ENCODE data around the gene CYCS.
A peak's percentile ranks its signal among the peaks of the same experiment; 100 is the strongest.

Gene CYCS

DNA sequence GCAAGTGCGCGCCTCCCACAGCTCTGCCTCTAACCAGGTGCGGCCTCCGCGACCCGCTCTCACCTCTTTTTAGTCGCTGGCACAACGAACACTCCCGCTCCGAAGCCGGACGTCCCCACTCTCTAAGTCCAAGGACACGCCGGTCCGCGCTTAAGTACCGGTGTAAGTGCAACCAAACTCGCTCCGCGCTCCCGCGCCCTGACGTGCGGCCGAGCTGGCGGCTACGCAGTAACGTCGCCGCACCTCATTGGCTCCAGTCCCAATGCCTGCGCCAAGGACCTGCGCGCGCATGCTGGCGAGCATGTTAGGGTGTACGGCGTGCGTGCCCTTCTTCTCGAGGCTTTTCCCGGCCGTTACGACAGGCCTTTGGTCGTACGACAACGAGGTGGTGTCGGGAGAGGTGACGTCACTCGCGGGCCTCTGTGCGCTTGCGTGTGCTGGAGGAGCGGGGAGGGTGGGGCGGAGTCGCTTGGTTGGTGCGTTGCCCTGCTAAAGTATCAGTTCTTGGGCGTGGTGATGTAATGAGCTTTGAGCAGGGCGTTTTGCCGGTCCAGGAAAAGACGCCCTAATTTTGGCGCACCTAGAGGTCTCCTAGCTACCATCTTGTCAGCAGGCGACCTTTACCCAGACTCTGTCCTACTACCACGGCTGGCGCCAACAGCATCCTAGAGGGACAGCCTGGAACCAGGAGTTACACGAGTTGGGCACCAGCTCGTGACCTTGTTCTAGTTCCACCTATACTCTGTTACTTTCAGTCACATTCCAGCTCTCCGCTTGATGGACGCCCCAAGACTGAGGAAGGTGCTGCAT, at the start of gene CYCS:
Gene CYCS (minus strand): TSS at position 124 of the 810 bp plus-strand sequence. CDS start 1,141 bp downstream, outside the sequence.
- DNase-seq (ENCODE audit: low spot score): peak; percentile 100

DNA sequence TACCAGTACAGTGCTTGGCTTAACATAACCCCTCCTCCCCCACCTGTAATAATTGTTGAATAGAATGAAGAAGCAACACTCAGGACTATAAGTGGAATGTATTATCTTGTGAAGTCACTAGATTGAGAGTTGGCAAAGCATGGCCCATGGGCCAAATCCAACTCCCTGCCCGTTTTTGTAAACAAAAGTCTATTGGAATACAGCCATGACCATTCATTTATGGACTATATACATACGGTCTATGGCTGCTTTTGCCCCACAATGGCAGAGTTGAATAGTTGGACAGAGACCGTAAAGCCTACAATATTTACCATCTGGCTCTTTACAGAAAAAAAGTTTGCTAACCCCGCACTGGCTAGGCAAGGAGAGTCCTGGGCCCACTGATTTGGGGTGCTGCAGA, 48.1 kb upstream of the CYCS start:
- DNase-seq (ENCODE audit: low spot score): no peak

DNA sequence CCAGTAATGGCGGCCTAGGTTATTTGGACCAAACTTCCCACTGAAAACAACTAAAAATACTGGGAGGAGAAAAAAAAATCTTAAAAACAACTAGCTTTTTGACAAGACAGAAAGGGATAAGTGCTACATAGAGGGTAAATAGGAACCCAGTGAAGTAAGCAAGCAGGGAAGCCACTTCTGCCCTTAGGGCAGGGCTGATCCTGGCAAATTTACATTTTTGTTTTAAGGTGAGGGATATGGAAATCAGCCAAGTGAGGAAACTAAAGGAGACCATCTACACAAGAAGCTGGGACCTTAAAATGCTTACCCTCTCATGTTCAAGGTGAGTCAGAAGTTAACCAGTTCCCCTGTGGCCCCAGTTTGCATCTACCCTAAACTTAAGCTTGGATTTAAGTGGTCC, 46.5 kb upstream of the CYCS start:
- no peak for DNase-seq (ENCODE audit: low spot score)

DNA sequence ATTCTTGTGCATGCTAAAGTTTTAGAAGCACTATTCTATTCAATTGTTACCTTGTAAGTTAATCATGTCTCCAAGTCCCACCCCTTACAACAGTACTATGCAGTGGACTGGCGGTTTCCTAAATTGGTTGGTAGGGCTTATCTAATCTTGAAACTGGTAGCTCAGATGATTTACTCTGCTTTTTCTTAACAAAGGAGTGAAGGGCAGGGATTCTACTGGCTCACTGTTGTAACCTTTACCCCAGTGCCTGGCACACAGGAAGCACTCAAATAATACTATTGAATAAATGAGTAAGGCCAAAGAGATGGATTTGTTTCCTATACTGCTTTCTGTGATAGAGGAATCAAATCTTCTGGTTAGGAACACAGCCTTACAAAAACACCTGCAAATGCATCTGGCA, 46.0 kb upstream of the CYCS start:
- no peak for DNase-seq (ENCODE audit: low spot score)

DNA sequence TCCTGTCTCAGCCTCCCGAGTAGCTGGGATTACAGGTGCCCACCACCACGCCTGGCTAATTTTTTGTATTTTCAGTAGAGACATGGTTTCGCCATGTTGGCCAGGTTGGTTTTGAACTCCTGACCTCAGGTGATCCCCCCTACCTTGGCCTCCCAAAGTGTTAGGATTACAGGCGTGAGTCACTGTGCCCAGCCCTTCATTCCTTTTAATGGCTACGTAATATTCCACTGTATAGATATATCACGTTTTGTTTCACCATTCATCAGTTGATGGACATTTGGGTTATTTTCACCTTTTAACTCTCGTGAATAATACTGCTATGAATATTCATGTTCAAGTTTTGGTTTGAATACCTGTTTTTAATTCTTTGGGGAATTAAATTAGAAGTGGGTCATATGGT, 44.6 kb upstream of the CYCS start:
- no peak for DNase-seq (ENCODE audit: low spot score)

DNA sequence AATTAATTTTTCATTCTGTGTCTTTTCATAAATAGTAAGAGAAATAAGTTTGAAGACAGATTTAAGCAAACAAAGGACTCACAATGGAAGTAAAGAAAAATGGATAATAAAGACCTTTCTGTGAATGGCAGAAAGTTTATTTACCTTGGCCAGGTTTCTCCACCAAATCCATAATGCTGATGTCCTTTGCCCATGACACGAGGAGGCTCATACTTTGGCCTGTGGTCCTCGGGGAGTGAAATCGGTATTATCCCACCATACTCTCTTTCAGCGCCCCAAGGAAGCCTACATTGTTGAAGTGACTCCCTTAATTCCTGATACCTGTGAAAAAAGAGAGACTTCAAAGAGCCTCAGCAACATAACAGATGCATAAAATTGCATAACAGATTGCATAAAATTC, 43.1 kb upstream of the CYCS start:
- DNase-seq (ENCODE audit: low spot score): no peak

DNA sequence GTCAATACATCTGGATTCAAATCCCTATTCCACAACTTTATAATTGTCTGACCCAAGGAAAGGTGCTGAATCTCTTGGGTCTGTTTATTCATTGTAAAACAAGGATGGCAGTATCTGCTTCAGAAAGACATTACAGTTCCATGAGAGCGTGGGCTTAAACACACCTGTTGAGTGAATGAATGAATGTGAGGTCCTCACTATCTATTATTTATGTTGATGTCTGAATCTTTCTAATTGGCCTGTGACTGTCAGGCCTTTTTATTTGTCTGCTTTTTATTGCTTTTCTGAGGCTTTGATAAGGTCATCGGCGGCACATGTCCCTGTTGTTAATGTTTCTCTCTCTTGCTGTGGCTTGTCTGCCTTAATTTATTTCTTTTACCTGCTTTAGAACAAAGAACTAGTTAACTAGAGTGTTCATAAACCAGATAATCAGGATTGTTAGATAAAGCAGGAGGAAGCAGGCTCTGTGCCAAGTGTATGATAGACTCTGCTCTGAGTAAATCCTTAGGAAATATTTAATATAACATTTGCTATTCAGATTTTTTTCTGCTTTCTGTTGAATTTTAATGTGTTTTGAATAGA, 42.3 kb upstream of the CYCS start:
- DNase-seq (ENCODE audit: low spot score): no peak

DNA sequence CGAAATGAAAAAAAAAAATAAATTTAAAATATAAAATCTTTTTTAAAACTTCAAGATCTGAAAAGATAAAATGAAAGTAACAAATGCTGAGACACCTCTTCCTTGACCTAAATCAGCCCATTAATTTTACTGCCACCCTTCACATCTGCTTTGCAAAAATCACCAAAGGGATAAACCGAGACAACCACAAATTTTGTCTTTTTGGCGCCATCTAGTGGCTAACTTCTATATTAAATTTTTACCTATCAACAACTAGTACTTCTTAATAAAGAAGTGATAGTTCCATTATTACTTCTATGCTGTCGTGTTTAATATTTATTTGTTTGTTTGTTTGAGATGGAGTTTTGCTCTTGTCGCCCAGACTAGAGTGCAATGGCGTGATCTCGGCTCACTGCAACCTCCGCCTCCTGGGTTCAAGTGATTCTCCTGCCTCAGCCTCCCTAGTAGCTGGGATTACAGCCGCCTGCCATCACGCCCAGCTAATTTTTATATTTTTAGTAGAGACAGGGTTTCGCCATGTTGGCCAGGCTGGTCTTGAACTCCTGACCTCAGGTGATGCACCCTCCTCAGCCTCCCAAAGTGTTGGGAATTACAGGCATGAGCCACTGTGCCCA, 35.0 kb upstream of the CYCS start:
- peak; percentile 56 for DNase-seq (ENCODE audit: low spot score)

DNA sequence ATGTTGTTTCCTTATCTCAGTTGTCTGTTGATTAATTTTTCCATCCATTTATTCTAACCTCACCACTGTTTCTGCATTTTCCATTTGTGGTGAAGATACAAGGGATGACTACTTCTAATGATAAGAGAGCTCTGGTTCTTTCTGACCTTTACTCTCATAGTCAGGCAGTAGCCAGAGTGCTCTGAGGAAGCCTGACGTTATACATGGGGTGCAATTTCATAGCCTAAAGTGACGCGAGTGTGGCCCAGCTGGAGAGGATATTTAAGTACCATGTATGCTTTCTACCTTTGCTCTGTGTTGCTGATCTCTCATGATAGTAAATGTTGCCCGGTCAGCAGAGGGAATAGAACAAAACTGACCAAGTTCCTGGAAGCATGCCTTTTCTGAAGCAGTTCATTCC, 33.9 kb upstream of the CYCS start:
- DNase-seq (ENCODE audit: low spot score): no peak

DNA sequence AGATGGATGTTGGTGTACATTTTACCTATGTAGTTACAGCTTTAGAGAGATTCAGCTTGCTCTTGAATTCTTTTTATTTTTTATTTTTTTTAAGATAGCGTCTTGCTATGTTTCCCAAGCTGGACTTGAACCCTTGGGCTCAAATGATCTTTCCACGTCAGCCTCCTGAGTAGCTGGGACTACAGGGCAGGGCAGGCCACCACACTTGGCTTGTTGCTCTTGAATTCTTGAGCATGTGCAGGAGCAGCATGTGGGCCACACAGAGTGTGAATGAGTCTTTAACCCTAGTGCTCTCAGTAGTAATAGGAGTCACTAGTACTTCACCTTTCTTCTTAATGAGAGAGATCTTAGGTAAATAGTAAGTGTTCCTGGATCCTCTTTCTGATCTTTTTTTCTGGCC, 26.7 kb upstream of the CYCS start:
- no peak for DNase-seq (ENCODE audit: low spot score)

DNA sequence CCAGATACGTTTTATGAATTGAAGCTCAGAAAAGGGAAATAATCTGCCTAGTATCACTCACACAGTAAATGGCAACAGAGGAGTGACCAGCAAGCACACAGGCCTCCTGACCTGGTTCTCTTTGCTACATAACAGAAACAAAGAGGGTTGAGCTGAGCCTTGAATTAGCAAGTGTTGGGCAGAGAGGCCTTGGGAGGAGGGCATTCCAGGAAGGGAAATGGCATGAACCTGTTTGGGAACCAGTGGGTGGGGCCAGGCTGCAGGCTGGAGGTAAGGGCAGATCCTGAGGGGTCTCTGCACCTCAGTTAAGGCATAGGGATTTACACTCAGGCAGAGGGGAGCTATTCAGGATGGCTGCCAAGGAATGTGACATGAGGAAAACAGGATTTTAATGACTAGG, 24.8 kb upstream of the CYCS start:
- DNase-seq (ENCODE audit: low spot score): no peak

DNA sequence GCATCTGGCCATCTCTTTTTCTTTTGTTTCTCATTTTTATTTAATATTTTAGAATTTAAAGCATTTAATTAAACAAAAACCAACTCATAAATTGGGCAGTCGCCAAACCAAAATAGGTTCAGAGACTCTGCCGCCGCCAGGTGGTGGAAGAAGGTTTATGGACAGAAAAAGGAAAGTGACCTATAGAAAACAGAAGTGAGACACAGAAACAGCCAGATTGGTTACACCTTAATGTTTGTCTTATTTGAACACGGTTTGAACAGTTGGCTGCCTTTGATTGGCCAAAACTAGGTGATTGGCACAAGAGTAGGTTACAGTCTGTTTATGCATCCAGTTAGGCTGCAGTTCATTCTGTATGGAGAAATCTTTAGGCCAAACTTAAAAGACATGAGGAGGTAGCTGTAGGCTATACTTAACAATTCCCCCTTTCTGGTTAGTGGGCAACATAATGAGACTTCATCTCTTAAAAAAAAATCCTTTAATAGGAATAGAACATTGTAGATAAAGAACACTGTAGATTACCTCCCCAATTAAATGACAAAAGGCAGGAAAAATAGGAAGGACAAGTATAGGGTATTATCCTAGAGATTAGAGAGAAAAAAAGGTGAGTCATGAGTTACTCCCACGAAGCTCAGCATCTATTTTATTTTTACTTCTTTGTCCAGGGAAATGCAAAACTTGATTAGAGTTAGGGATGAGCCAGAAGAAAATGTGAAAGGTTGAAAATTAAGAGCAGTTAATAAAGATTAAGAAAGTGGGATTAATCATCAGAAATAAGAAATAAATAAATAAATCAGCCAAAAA, 23.9 kb upstream of the CYCS start:
- DNase-seq (ENCODE audit: low spot score): no peak

DNA sequence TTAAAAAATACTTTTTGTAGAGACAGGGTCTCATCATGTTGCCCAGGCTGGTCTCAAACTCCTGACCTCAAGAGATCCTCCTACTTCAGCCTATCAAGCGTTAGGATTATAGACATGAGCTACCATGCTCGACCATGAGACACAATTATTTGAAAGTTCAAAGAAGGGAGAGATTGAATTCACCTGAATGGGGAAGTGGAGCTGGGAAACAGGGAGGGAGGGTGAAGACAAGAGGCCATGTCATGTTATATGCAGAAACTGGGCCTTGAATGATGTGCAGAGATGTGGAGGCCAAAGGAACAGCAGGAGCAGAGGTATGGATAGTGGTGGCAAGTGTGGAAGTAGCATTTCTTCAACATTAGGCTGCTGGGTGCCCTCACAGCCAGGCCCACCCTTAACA, 18.7 kb upstream of the CYCS start:
- no peak for DNase-seq (ENCODE audit: low spot score)

DNA sequence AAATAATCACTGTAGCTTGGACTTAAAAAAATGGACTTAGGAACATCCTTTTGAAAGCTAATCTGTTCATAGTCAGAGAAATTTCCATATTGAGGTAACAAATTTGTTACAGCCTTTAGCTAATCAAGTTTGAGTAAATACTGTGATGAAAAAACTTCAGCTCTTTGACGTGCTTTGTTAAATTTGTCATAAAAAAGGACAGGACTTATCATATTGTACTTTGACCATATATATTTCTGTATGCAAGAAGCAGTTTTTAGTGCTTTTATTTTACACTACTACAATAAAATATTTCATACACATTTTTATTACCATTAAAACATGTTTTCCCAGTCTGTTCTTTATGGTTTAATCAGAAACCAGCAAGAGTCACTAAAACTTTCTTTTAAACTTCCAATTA, 14.5 kb upstream of the CYCS start:
- DNase-seq (ENCODE audit: low spot score): no peak

DNA sequence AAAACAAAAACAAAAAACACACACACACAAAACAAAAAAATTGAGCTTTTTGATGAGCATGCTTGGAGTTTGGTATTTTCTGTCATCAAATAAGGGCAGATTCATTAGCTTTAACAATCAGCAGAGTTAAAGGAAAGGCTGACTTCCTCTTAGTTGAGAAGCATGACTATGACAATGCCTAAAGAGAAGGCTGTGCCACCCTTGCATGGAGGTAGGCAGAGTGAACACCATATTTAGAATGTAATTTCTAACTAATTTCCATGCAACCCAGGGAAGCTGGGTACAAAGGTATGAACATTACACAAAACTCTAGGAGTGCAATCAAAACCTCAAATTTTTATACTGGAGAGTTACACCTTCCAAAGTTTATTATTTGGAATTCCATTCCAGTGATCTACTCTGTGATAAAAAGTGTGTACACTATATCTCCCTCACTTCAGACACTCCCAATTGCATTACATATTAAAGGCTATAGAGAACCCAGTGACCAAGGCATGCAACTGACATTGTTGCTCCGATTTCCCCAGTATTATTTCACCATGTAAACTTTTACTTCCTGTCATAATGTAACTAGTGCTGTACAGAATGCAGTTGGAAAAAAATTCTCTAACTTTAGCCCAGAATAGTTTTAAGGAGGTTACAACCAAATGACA, 9.4 kb upstream of the CYCS start:
- no peak for DNase-seq (ENCODE audit: low spot score)

DNA sequence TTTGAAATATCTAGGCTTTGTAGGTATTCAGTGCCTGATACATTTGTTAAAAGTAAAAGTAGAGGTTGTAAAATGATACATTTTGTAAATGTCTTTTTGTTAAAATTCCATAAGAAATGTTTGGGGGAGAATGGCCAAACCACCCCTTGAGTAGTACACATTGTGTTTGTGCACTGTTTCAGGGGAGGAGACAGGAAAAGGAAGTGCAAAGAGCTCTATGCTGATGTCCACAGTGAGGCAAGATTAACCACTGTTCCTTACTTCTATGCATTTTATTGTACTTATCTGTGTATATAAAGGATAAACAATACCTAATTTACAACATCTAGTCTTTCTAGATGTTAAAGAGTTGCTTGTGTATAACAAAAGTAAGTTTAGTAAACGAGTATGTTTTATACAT, 7.4 kb upstream of the CYCS start:
- DNase-seq (ENCODE audit: low spot score): no peak

DNA sequence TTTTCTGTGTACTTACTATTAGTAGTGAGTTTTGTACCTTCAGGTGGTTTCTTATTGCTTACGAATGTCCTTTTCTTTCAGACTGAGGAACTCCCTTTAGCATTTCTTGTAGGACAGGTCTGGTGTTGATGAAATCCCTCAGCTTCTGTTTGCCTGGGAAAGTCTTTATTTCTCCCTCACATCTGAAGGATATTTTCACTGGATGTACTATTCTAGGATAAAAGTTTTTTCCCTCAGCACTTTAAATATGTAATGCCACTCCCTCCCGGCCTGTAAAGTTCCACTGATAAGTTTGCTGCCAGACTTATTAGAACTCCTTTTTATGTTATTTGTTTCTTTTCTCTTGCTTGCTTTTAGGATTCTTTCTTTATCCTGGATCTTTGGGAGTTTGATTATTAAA, 1.7 kb upstream of the CYCS start:
- DNase-seq (ENCODE audit: low spot score): no peak

DNA sequence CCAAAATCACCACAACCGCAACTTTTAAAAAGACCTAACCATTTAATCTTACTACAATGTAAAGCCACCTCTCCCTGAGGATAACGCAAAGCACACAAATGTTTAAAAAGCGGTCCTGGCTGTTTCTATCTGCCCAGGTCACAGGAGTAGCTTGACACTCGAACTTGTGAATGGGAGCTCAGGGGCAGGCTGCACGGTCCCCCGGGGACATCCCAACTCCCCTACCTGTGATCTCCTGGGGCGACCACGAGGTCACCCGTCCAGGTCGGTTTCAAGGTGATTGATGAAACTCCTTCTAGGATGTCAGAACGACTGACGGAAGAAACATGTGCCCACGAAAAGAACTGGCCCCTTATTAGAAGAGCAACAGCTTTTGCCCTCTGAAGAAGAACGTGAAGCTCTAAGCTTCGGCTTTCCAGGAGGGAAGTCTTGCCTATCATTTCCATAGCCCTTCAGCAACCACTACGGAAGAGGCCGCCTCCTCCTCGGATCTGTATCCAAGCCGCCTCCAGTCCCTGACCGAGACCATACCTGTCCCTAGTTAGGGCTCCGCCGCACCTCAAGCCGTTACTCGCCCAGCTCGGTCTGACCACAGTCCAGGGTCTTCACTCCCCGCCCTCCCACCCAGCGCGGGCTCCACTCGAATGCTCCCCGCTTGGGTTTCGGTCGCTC, 459 bp downstream of the CYCS start:
- peak; percentile 20 for DNase-seq (ENCODE audit: low spot score)

DNA sequence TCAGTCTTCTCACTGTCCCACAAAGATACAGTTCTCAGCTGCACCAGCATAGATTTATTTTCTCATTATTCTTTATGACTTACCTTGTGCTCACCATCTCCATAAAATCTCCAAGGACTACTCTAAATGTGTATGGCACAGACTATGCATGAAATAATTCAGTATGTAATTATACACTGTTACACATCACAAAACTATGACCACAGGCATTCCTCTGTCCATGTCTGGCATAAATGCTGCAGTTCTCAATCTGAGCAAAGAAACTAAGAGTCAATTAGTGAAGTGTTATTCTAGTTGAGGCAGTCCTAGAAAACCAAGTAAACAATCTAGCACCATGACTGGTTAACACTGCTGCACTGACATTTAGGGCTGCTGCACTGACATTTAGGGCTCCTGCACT, 2.7 kb downstream of the CYCS start:
- peak; percentile 43 for DNase-seq (ENCODE audit: low spot score)

DNA sequence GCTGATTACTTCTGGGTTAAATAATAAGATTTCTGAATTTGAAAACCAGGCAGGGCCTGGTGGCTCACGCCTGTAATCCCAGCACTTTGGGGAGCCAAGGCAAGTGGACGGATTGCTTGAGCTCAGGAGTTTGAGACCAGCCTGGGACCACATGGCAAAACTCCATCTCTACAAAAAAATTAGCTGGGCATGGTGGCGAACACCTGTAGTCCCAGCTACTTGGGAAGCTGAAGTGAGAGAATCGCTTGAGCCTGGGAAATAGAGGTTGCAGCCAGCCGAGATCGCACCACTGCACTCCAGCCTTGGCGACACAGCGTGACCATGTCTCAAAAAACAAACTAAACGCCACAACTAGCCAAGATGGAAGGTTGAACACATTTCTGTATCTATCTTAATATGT, 3.5 kb downstream of the CYCS start:
- DNase-seq (ENCODE audit: low spot score): no peak

DNA sequence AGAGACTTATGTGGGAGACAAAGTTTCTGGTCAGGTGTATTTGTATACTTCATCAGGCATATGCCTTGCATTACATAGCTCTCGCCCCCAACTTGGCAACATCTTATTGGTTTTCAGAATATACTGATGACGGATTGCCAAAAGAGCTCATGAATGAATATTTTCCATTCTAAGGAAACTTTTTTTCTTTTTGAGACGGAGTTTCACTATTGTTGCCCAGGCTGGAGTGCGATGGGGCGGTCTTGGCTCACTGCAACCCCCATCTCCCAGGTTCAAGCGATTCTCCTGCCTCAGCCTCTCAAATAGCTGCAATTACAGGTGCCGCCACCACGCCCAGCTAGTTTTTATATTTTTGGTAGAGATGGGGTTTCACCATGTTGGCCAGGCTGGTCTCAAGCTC, 6.0 kb downstream of the CYCS start:
- DNase-seq (ENCODE audit: low spot score): no peak

All from RKO (cell line).